ENCODE measurements around the gene TUBB6. TPM values are rescaled to one million over a fixed set of nuclear protein-coding genes. Genes with fewer than 3 reads are reported as not detected.

Gene TUBB6
- total and polyA plus RNA-seq, 2 of the 13 experiments (the other 11 are each of a cell fraction or from before 2014, with no cell fraction given): 9.9 to 28.6 TPM

DNA sequence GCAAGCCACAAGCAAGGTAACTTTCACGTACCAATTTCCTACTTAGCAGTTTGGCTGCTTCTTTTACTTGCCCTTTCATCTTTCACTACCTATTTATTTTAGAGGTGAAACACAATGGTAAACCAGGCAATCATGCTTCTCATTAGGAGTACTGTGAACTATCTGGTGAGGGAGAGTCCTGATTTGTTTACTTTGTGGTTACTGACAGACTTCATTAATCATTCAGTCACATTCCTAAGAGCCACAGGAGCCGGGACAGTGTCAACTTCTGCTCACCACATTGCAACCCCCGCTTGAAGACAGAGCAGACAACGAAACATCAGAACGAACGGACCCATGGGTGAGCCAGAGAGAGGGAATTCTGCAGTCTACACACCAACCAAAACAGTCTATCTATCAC lies 28.8 kb downstream of the TUBB6 start (continued):
- TF ChIP-seq, protein P1, sequence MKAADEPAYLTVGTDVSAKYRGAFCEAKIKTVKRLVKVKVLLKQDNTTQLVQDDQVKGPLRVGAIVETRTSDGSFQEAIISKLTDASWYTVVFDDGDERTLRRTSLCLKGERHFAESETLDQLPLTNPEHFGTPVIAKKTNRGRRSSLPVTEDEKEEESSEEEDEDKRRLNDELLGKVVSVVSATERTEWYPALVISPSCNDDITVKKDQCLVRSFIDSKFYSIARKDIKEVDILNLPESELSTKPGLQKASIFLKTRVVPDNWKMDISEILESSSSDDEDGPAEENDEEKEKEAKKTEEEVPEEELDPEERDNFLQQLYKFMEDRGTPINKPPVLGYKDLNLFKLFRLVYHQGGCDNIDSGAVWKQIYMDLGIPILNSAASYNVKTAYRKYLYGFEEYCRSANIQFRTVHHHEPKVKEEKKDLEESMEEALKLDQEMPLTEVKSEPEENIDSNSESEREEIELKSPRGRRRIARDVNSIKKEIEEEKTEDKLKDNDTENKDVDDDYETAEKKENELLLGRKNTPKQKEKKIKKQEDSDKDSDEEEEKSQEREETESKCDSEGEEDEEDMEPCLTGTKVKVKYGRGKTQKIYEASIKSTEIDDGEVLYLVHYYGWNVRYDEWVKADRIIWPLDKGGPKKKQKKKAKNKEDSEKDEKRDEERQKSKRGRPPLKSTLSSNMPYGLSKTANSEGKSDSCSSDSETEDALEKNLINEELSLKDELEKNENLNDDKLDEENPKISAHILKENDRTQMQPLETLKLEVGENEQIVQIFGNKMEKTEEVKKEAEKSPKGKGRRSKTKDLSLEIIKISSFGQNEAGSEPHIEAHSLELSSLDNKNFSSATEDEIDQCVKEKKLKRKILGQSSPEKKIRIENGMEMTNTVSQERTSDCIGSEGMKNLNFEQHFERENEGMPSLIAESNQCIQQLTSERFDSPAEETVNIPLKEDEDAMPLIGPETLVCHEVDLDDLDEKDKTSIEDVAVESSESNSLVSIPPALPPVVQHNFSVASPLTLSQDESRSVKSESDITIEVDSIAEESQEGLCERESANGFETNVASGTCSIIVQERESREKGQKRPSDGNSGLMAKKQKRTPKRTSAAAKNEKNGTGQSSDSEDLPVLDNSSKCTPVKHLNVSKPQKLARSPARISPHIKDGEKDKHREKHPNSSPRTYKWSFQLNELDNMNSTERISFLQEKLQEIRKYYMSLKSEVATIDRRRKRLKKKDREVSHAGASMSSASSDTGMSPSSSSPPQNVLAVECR (CRISPR knock-in tag; IDR thresholded peaks at IDR 0.05; ENCODE audit: borderline replicate concordance): no peak
- TF ChIP-seq POLR2A (IDR thresholded peaks at IDR 0.05; ENCODE audit: insufficient read depth in 1 of 2, low read depth in 2 of 2, low read length in 2 of 2) (no peak), ZNF816 (CRISPR knock-in tag; IDR thresholded peaks at IDR 0.05; ENCODE audit: borderline replicate concordance) (no peak), CHD2 (IDR thresholded peaks at IDR 0.05; ENCODE audit: low read depth, low read length) (no peak), SYNCRIP (IDR thresholded peaks at IDR 0.05; ENCODE audit: insufficient read depth, low read depth, low read length) (no peak), ZNF207 (IDR thresholded peaks at IDR 0.05; ENCODE audit: borderline replicate concordance) (no peak), NBN (conservative IDR thresholded peaks at IDR 0.05) (no peak), MIER3 (CRISPR knock-in tag; IDR thresholded peaks at IDR 0.05; ENCODE audit: borderline replicate concordance) (no peak), SOX13 (IDR thresholded peaks at IDR 0.05) (0 out of 2 replicates have a peak, but pooled peaks have one; percentile 30), SOX13 (CRISPR knock-in tag; conservative IDR thresholded peaks at IDR 0.05 in 1 of 2, IDR thresholded peaks at IDR 0.05 in 1 of 2) (peak in 1 of 2 experiments; percentile 72; a peak in 2 of 4 replicates), ZKSCAN5 (CRISPR knock-in tag; IDR thresholded peaks at IDR 0.05) (no peak)
- TF ChIP-seq, protein P2, sequence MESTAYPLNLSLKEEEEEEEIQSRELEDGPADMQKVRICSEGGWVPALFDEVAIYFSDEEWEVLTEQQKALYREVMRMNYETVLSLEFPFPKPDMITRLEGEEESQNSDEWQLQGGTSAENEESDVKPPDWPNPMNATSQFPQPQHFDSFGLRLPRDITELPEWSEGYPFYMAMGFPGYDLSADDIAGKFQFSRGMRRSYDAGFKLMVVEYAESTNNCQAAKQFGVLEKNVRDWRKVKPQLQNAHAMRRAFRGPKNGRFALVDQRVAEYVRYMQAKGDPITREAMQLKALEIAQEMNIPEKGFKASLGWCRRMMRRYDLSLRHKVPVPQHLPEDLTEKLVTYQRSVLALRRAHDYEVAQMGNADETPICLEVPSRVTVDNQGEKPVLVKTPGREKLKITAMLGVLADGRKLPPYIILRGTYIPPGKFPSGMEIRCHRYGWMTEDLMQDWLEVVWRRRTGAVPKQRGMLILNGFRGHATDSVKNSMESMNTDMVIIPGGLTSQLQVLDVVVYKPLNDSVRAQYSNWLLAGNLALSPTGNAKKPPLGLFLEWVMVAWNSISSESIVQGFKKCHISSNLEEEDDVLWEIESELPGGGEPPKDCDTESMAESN (CRISPR knock-in tag; conservative IDR thresholded peaks at IDR 0.05): no peak
- TF ChIP-seq, protein P3, sequence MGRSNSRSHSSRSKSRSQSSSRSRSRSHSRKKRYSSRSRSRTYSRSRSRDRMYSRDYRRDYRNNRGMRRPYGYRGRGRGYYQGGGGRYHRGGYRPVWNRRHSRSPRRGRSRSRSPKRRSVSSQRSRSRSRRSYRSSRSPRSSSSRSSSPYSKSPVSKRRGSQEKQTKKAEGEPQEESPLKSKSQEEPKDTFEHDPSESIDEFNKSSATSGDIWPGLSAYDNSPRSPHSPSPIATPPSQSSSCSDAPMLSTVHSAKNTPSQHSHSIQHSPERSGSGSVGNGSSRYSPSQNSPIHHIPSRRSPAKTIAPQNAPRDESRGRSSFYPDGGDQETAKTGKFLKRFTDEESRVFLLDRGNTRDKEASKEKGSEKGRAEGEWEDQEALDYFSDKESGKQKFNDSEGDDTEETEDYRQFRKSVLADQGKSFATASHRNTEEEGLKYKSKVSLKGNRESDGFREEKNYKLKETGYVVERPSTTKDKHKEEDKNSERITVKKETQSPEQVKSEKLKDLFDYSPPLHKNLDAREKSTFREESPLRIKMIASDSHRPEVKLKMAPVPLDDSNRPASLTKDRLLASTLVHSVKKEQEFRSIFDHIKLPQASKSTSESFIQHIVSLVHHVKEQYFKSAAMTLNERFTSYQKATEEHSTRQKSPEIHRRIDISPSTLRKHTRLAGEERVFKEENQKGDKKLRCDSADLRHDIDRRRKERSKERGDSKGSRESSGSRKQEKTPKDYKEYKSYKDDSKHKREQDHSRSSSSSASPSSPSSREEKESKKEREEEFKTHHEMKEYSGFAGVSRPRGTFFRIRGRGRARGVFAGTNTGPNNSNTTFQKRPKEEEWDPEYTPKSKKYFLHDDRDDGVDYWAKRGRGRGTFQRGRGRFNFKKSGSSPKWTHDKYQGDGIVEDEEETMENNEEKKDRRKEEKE (IDR thresholded peaks at IDR 0.05): no peak
- TF ChIP-seq, protein P4, sequence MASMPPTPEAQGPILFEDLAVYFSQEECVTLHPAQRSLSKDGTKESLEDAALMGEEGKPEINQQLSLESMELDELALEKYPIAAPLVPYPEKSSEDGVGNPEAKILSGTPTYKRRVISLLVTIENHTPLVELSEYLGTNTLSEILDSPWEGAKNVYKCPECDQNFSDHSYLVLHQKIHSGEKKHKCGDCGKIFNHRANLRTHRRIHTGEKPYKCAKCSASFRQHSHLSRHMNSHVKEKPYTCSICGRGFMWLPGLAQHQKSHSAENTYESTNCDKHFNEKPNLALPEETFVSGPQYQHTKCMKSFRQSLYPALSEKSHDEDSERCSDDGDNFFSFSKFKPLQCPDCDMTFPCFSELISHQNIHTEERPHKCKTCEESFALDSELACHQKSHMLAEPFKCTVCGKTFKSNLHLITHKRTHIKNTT (CRISPR knock-in tag; IDR thresholded peaks at IDR 0.05): no peak
- TF ChIP-seq, protein P5, sequence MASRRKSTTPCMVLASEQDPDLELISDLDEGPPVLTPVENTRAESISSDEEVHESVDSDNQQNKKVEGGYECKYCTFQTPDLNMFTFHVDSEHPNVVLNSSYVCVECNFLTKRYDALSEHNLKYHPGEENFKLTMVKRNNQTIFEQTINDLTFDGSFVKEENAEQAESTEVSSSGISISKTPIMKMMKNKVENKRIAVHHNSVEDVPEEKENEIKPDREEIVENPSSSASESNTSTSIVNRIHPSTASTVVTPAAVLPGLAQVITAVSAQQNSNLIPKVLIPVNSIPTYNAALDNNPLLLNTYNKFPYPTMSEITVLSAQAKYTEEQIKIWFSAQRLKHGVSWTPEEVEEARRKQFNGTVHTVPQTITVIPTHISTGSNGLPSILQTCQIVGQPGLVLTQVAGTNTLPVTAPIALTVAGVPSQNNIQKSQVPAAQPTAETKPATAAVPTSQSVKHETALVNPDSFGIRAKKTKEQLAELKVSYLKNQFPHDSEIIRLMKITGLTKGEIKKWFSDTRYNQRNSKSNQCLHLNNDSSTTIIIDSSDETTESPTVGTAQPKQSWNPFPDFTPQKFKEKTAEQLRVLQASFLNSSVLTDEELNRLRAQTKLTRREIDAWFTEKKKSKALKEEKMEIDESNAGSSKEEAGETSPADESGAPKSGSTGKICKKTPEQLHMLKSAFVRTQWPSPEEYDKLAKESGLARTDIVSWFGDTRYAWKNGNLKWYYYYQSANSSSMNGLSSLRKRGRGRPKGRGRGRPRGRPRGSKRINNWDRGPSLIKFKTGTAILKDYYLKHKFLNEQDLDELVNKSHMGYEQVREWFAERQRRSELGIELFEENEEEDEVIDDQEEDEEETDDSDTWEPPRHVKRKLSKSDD (CRISPR knock-in tag; IDR thresholded peaks at IDR 0.05; ENCODE audit: low read depth): no peak

Measured in HepG2 (cell line).